Measurements from ENCODE around the gene GDPD5. TPM values are rescaled to one million over a fixed set of nuclear protein-coding genes. Genes with fewer than 3 reads are reported as not detected.

The GDPD5 gene
- polyA plus RNA-seq, 1 experiment: 1.4 TPM

GRCh38 chr11:75474240-75474639 lies 51.5 kb downstream of the GDPD5 start:
- Histone ChIP-seq H3K27me3 (ENCODE audit: control insufficient read depth, insufficient read depth, low read length) (no peaks in the 10 kb centered on the region), H3K4me3 (ENCODE audit: low read depth, low read length) (no peak overlapping the region), H3K9me3 (ENCODE audit: control insufficient read depth, insufficient read depth, low read length) (no peaks in the 10 kb centered on the region), H3K27ac (ENCODE audit: low read depth, low read length) (no peak overlapping the region)
- POLR2A ChIA-PET: interaction anchor here (0.6 kb wide), 1 partner anchor 52 kb away, joined by 3 read pairs; the partner anchor contains the start of gene GDPD5
- TF ChIP-seq CTCF (IDR thresholded peaks at IDR 0.05; ENCODE audit: low read depth, low read length): no peak
- CTCF ChIA-PET: no interaction called here
- no peak for DNase-seq (ENCODE audit: low read depth, low spot score)

- DNase-seq (ENCODE audit: low read depth, low spot score): no peak
- H3K4me3 ChIP-seq (ENCODE audit: low read depth, low read length): no peak overlapping the region
- H3K27me3 ChIP-seq (ENCODE audit: control insufficient read depth, insufficient read depth, low read length): no peaks in the 10 kb centered on the region
- H3K27ac ChIP-seq (ENCODE audit: low read depth, low read length): no peak overlapping the region
- no peaks in the 10 kb centered on the region for H3K9me3 ChIP-seq (ENCODE audit: control insufficient read depth, insufficient read depth, low read length)
- no peak for TF ChIP-seq CTCF (IDR thresholded peaks at IDR 0.05; ENCODE audit: low read depth, low read length)
- ChIA-PET CTCF (no interaction called here), POLR2A (no interaction called here)
Observed at GRCh38 chr11:75473684-75474083, 52.1 kb downstream of the GDPD5 start.

DNA sequence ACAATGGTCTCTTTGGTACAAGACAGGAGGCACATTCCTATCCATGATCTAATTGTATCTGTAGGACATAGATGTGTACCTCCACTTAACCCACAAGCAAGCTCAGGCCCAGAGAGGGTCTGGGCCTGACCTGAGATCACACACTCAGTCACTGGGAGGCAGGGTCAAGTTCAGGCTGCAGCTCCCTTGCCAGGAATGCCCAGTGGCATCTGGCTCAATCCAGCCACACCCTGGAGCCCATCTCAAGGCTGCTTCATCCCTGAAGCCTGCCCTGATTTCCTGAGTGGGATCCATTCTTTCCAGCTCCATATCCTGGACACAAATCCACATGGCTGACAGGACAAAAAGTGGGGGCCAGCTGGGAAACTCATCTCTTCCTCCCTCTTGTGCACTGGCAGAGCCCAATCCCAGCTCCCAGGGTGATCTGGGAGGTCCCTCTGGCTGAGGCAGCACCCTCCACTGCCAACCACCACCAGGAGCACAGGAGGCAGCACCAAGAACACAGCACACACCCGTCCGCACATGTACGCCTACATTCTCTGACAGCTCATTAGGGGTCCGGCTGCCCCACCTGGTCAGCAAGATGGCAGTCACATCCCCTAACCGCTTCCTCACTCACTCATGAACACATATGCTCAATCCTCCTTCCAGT lies 53.5 kb downstream of the GDPD5 start:
- DNase-seq (ENCODE audit: low read depth, low spot score): no peak
- H3K9me3 ChIP-seq (ENCODE audit: control insufficient read depth, insufficient read depth, low read length): no peaks in the 10 kb centered on the region
- no peaks in the 10 kb centered on the region for H3K27me3 ChIP-seq (ENCODE audit: control insufficient read depth, insufficient read depth, low read length)
- no peak for TF ChIP-seq CTCF (IDR thresholded peaks at IDR 0.05; ENCODE audit: low read depth, low read length)
- H3K4me3 ChIP-seq (ENCODE audit: low read depth, low read length): no peak overlapping the region
- ChIA-PET CTCF (no interaction called here), POLR2A (no interaction called here)
- H3K27ac ChIP-seq (ENCODE audit: low read depth, low read length): no peak overlapping the region

- no peak overlapping the region for H3K4me3 ChIP-seq (ENCODE audit: low read depth, low read length)
- no peaks in the 10 kb centered on the region for H3K27me3 ChIP-seq (ENCODE audit: control insufficient read depth, insufficient read depth, low read length)
- H3K9me3 ChIP-seq (ENCODE audit: control insufficient read depth, insufficient read depth, low read length): no peaks in the 10 kb centered on the region
- no peak for DNase-seq (ENCODE audit: low read depth, low spot score)
- ChIA-PET CTCF (no interaction called here), POLR2A (no interaction called here)
- no peak overlapping the region for H3K27ac ChIP-seq (ENCODE audit: low read depth, low read length)
- TF ChIP-seq CTCF (IDR thresholded peaks at IDR 0.05; ENCODE audit: low read depth, low read length): no peak
Observed at GRCh38 chr11:75471176-75471973, 54.4 kb downstream of the GDPD5 start.

GRCh38 chr11:75470476-75471080 lies 55.2 kb downstream of the GDPD5 start:
- H3K27ac ChIP-seq (ENCODE audit: low read depth, low read length): no peak overlapping the region
- no peak overlapping the region for H3K4me3 ChIP-seq (ENCODE audit: low read depth, low read length)
- no peaks in the 10 kb centered on the region for H3K9me3 ChIP-seq (ENCODE audit: control insufficient read depth, insufficient read depth, low read length)
- no peak for TF ChIP-seq CTCF (IDR thresholded peaks at IDR 0.05; ENCODE audit: low read depth, low read length)
- ChIA-PET POLR2A (no interaction called here), CTCF (no interaction called here)
- no peak for DNase-seq (ENCODE audit: low read depth, low spot score)
- no peaks in the 10 kb centered on the region for H3K27me3 ChIP-seq (ENCODE audit: control insufficient read depth, insufficient read depth, low read length)
